KMS-11 (cell line): ENCODE results near the gene TCTN1.
A peak's percentile ranks its signal among the peaks of the same experiment; 100 is the strongest.

Experiments
- H2AFZ ChIP-seq: fragments of 200-600 bp; sonication (generic); 2 replicates; pipeline ENCODE4 v1.6.1; 2016; ENCODE audit warnings: antibody characterized with exemption, mixed run types, low read depth
- H3K27ac ChIP-seq: fragments of 200-600 bp; sonication (generic); 2 replicates; pipeline ENCODE4 v1.6.1; 2016; ENCODE audit warnings: mild to moderate bottlenecking, mixed run types
- H3K27me3 ChIP-seq: fragments of 200-600 bp; sonication (generic); 2 replicates; pipeline ENCODE4 v1.6.1; 2017; ENCODE audit warnings: mild to moderate bottlenecking, low read depth, mixed run types, moderate library complexity; ENCODE audit not compliant: insufficient read depth
- H3K36me3 ChIP-seq: fragments of 200-600 bp; sonication (generic); 2 replicates; pipeline ENCODE4 v1.6.1; 2017; ENCODE audit warnings: mild to moderate bottlenecking, mixed run types; ENCODE audit not compliant: insufficient read depth
- H3K4me1 ChIP-seq: fragments of 200-600 bp; sonication (generic); 2 replicates; pipeline ENCODE4 v1.6.1; 2016; ENCODE audit warnings: mild to moderate bottlenecking, low read depth, mixed run types; ENCODE audit not compliant: poor library complexity, severe bottlenecking
- H3K4me2 ChIP-seq: fragments of 200-600 bp; sonication (generic); 2 replicates; pipeline ENCODE4 v1.7.0; 2016; ENCODE audit warnings: mild to moderate bottlenecking, mixed run types
- H3K4me3 ChIP-seq: fragments of 200-600 bp; sonication (generic); IDR thresholded peaks from 2 replicates; pipeline ENCODE4 v1.6.1; 2017; ENCODE audit warnings: low read depth, low read length, mixed read lengths; ENCODE audit not compliant: insufficient read depth
- H3K79me2 ChIP-seq: fragments of 200-600 bp; sonication (generic); 2 replicates; pipeline ENCODE4 v1.6.1; 2016; ENCODE audit warnings: low read depth, mixed run types; ENCODE audit not compliant: insufficient read depth
- H3K9ac ChIP-seq: fragments of 200-600 bp; sonication (generic); 2 replicates; pipeline ENCODE4 v1.6.1; 2016; ENCODE audit warnings: mild to moderate bottlenecking, mixed run types
- H4K20me1 ChIP-seq: fragments of 200-600 bp; sonication (generic); 2 replicates; pipeline ENCODE4 v1.6.1; 2016; ENCODE audit warnings: mild to moderate bottlenecking, mixed run types; ENCODE audit not compliant: insufficient read depth
- TF ChIP-seq, protein P1 (sequence below): fragments of 200-600 bp; sonication (generic); conservative IDR thresholded peaks from 2 replicates; pipeline ENCODE4 v1.6.1; 2017; ENCODE audit warnings: low read depth, mild to moderate bottlenecking, antibody characterized with exemption, low read length, moderate library complexity, mixed read lengths

The TCTN1 gene

GRCh38 chr12:110677982-110678381 is 64.1 kb downstream of the TCTN1 start:
- Histone ChIP-seq H3K79me2 (no peaks in the 10 kb centered on the region), H3K4me1 (peaks cover 51% of the 10 kb centered on the region), H3K4me2 (no peak overlapping the region), H4K20me1 (no peaks in the 10 kb centered on the region), H3K27ac (peak overlapping the region; percentile 38; the same call in 1 of the 2 replicates), H3K4me3 (no peak overlapping the region), H3K36me3 (no peaks in the 10 kb centered on the region), H2AFZ (no peak overlapping the region; the same call in 1 of the 2 replicates), H3K27me3 (no peaks in the 10 kb centered on the region), H3K9ac (no peak overlapping the region)
- TF ChIP-seq, protein P1, sequence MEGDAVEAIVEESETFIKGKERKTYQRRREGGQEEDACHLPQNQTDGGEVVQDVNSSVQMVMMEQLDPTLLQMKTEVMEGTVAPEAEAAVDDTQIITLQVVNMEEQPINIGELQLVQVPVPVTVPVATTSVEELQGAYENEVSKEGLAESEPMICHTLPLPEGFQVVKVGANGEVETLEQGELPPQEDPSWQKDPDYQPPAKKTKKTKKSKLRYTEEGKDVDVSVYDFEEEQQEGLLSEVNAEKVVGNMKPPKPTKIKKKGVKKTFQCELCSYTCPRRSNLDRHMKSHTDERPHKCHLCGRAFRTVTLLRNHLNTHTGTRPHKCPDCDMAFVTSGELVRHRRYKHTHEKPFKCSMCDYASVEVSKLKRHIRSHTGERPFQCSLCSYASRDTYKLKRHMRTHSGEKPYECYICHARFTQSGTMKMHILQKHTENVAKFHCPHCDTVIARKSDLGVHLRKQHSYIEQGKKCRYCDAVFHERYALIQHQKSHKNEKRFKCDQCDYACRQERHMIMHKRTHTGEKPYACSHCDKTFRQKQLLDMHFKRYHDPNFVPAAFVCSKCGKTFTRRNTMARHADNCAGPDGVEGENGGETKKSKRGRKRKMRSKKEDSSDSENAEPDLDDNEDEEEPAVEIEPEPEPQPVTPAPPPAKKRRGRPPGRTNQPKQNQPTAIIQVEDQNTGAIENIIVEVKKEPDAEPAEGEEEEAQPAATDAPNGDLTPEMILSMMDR = no peak

DNA sequence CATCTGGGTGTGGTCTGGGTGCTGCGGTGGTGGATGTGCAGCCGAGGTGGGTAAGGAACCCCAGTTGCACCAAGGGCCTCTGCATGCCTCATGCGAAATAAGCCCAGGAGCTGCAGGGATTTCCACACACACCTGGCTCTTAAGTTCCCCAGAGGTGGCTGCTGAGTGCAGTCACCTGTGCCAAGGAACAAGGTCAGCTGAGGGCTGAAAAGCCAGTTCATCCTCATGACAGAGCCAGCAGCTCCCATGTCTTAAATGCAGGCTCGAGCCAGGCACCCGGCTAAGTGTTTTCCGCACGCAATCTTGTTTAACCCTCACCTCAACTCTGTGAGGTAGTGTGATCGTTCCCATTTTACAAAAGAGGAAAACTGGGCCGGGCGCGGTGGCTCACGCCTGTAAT is 65.3 kb downstream of the TCTN1 start:
- Histone ChIP-seq H4K20me1 (no peaks in the 10 kb centered on the region), H3K4me3 (no peak overlapping the region), H3K27me3 (no peaks in the 10 kb centered on the region), H3K27ac (no peak overlapping the region), H3K4me1 (peaks cover 39% of the 10 kb centered on the region), H3K36me3 (no peaks in the 10 kb centered on the region), H3K79me2 (no peaks in the 10 kb centered on the region), H2AFZ (no peak overlapping the region), H3K9ac (no peak overlapping the region), H3K4me2 (no peak overlapping the region)
- TF ChIP-seq, protein P1 = no peak

DNA sequence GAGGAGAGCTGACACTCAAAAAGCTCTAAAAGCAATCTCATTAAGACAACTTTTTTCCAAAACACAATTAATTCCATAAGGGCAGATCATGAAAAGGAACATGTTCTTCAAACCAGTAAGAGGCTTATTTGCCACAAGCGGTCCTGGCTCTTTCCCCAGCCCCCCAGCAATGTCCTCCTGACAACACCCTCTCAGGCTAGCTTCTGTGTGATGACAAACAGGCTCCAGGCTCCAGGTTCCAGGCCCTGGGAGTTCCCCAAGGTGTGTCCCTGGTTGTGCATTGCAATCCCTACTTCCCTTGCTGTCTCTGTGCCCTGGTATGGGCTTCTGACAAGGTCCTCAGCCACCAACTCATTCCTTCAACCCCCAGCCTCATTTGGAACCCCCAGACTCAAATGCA is 66.1 kb downstream of the TCTN1 start:
- Histone ChIP-seq H3K27me3 (no peaks in the 10 kb centered on the region), H3K36me3 (no peaks in the 10 kb centered on the region), H3K4me1 (peaks cover 30% of the 10 kb centered on the region), H3K4me2 (no peak overlapping the region), H2AFZ (no peak overlapping the region), H3K79me2 (no peaks in the 10 kb centered on the region), H4K20me1 (no peaks in the 10 kb centered on the region), H3K4me3 (no peak overlapping the region), H3K9ac (no peak overlapping the region), H3K27ac (no peak overlapping the region)
- TF ChIP-seq, protein P1 = no peak

- H2AFZ ChIP-seq = no peak overlapping the region
- H3K36me3 ChIP-seq = no peaks in the 10 kb centered on the region
- H3K27ac ChIP-seq = no peak overlapping the region
- no peaks in the 10 kb centered on the region for H3K4me1 ChIP-seq
- no peak overlapping the region for H3K9ac ChIP-seq
- no peaks in the 10 kb centered on the region for H3K27me3 ChIP-seq
- H4K20me1 ChIP-seq = no peaks in the 10 kb centered on the region
- H3K4me2 ChIP-seq = no peak overlapping the region
- no peak overlapping the region for H3K4me3 ChIP-seq
- H3K79me2 ChIP-seq = no peaks in the 10 kb centered on the region
- TF ChIP-seq, protein P1 = no peak
Measured at GRCh38 chr12:110683888-110684287, 70.0 kb downstream of the TCTN1 start.
